Cortex of kidney (tissue), 1 donor: ENCODE results near the gene OR5V1.
"Not testable (repeated sequence)": the region's sequence is repeated elsewhere in the genome, so short reads cannot be mapped to it uniquely, and the experiment has no call there.

ENCODE experiments used
- DNase-seq: peaks from one replicate; lab custom pipeline; 2025; lab: John Stamatoyannopoulos, UW

OR5V1 gene

GRCh38 chr6:29368765-29369164, at the start of gene OR5V1:
Gene OR5V1, minus strand, starts transcription at chr6:29368865. Its CDS starts 12,670 bp downstream, at chr6:29356195.
- DNase-seq: no peak

GRCh38 chr6:29414588-29414987, 45.9 kb upstream of the OR5V1 start, which contains the start of gene OR12D1:
Gene OR12D1, plus strand, starts transcription at chr6:29414928.
- DNase-seq: no peak

GRCh38 chr6:29403801-29404200, 35.1 kb upstream of the OR5V1 start:
- DNase-seq: no peak

DNA sequence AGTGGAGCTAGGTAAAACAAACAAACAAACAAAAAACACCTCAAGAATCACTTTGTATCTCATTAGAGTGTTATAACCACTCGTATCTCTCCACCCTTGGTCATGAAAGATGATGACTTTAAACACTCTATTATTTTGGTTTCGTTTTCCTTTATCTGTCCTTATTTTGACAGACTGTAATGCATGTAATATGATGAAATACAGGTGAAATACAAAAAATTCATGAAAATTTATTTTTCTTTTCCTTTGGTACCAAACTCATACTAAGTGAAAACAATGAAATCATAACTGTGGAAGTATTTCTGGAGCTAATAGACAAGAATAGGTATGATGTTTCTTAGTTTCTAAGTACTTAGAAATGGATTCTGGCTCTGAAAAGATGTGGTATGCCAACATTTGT, 30.9 kb upstream of the OR5V1 start:
- DNase-seq: no peak

- no peak for DNase-seq
Observed at GRCh38 chr6:29395331-29395730, 26.7 kb upstream of the OR5V1 start, which contains the start of gene OR12D2. Gene OR12D2, plus strand, starts transcription at chr6:29395631. Its CDS starts 1,069 bp downstream, at chr6:29396700.

DNA sequence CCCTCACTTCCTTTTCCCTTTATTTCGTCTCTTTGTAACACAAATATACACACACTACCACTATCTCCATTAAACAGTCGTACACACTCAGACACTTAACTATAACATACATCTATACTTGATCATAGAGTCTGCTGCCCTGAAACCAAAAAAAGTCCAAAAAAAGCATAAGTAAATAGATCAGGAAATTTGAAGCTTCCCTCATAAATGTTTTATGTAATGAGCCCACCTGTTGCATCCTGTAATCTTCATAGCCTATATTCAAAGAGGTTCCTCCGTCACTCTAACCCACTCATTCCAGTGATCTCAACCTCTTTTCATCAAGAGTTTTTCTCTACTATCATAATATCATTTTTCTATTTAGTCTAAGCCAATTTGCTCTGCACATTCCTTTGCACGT, 19.9 kb upstream of the OR5V1 start:
- DNase-seq: no peak

DNA sequence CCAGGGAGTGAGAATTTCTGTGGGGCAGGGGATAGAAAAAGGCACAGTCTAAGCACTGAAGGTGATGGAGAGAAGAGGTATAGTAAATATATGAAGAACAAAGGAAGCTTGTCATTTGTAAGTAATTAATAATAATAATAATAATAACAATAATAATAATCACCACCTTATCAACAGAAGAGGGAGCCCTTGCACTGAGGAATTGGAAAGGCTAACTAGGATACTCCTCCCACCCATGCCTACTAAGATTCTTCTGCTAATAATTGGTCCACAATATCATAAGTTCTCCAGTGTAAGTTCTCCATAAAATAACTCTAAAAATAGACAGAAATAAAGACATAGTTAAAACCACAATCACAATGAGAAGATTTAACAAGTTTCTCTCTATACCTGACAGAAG, 7.3 kb upstream of the OR5V1 start:
- DNase-seq: no peak

DNA sequence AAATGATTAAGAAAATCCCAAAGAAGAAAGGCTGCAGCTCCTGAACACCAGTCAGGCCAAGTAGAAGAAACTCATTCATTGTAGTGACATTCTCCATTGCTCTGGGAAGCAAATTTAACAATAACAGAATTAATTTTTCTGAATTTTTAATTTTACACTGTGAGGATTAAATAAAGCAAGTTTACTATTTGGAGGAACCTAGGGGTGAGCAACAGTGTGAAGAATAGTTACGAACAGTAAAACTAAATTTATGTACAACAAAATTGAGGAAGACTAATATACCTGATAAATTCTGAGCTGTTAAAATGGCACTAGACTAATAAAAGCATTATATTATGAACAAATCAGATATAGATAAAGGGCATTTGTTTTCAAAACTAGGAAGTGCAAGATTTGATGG, 6.5 kb upstream of the OR5V1 start, which contains the start of gene OR12D3:
Gene OR12D3, minus strand, starts transcription at position 101 of the 400 bp plus-strand sequence. Its CDS starts 4 bp downstream, at position 97.
- no peak for DNase-seq

DNA sequence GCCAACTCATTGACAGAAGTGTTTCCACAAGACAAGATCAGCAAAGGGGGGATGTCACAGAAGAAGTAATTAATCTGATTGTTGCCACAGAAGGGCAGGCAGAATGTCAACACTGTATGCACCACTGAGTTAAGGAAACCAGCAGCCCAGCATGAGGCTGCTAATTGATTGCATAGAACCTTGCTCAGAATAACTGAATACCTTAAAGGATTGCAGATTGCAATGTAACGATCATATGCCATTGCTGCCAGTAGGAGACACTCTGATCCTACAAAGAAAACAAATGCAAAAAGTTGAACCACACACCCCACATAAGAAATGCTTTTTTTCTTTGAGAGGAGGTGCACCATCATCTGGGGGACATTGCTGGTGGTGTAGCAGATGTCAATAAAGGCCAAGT, 13.1 kb downstream of the OR5V1 start:
- no peak for DNase-seq

DNA sequence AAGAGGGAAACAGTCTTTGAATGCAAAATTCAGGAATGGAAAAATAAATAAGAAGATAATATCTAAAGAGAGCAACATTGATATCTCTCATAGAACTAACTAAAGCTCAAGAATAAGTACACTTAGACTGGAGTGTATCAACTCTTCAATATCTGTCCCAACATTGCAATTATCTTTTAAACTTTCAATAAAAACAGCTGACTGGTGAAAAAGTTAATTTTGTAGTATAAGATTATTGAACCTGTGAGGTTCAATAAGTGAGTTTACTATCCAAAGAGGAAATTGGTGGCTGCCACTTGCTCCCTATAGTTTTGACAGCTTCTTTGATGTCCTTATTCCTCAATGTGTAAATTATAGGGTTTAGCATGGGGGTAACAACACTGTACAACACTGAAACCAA, 13.7 kb downstream of the OR5V1 start:
- DNase-seq: no peak

- DNase-seq: not testable (repeated sequence)
Observed at GRCh38 chr6:29349348-29349747, 19.3 kb downstream of the OR5V1 start.

DNA sequence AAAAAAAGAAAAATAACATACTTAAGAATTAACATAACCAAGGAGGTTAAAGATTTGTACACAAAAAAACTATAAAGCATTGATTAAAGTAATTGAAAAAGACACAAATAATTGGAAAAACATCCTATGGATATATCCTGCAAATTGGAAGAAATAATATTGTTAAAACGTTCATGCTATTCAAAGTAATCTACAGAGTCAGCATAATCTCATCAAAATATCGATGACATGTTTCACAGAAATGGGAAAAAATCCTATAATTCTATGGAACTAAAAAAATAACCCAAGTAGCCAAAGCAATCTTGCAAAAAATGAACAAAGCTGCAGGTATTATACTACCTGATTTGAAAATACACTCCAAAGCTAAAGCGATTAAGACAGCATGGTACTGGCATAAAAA, 23.3 kb downstream of the OR5V1 start:
- no peak for DNase-seq

DNA sequence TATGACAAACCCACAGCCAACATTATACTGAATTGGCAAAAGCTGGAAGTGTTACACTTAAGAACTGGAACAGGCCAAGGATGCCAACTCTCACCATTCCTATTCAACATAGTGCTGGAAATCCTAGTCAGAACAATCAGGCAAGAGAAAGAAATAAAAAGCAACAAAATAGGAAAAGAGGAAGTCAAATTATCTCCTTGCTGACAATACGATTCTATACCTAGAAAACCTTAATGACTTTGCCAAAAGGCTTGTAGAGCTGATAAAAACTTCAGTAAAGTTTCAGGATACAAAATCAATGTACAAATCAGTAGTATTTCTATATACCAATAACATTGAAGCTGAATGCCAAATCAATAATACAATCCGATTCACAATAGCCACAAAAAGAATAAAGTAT, 32.4 kb downstream of the OR5V1 start:
- no peak for DNase-seq

GRCh38 chr6:29332676-29333075, 36.0 kb downstream of the OR5V1 start:
- no peak for DNase-seq

GRCh38 chr6:29325777-29326176, 42.9 kb downstream of the OR5V1 start:
- DNase-seq: no peak

DNA sequence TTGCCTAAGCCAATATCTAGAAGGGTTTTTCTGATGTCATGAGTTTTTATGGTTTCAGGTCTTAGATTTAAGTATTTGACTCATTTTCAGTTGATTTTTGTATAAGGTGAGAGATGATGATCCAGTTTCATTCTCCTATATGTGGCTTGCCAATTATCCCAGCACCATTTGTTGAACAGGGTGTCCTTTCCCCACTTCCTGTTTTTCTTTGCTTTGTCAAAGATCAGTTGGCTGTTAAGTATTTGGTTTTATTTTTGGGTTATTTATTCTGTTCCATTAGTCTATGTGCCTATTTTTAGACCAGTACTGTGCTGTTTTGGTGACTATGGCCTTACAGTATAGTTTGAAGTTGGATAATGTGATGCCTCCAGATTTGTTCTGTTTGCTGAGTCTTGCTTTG, 45.3 kb downstream of the OR5V1 start:
- DNase-seq: not testable (repeated sequence)

DNA sequence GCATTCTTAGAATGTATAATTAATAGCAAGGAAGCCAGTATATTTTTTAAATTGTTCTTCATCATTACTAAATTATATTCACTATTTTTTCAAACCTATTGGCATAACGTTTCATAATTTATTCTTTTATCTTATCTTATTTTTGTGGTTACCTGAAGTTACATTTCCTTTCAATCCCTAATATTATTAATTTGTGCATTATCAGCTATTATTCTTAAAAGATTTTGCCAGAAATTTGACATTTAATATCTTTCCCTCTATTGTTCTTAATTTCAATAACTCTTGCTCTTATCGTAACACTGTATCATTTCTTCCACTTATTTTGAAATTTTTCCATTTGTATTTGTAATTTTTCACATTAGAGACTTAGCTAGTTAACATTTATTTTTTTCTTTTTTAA, 48.7 kb downstream of the OR5V1 start:
- no peak for DNase-seq
